ENCODE measurements around the gene PRKG1. TPM values are rescaled to one million over a fixed set of nuclear protein-coding genes. Genes with fewer than 3 reads are reported as not detected.

The PRKG1 gene
- total and polyA plus RNA-seq, 12 donors, result 3.8 to 48.1 (median 29.9) TPM

GRCh38 chr10:51214207-51215196 is 140.2 kb downstream of the PRKG1 start:
- intact Hi-C loops (cut with DNase I), result no loop called here
- peak; percentile 38 to 73 (median 62) for ATAC-seq
- Histone ChIP-seq H3K4me1 (peaks cover 0 to 30% (median 16%) of the 10 kb centered on the region in 9 donors), H3K27ac (peak overlapping the region in 8 of 10 donors; percentile 15 to 63 (median 44)), H3K9me3 (no peaks in the 10 kb centered on the region), H3K36me3 (no peaks in the 10 kb centered on the region), H3K27me3 (no peaks in the 10 kb centered on the region), H3K4me3 (no peak overlapping the region)
- no peak for DNase-seq
- no peak for TF ChIP-seq CTCF (IDR thresholded peaks at IDR 0.05)
- WGBS, 2 donors, result 50 to 59% methylated on average over 11 of the region's 11 CpGs

GRCh38 chr10:51215951-51216834 is 141.9 kb downstream of the PRKG1 start:
- Histone ChIP-seq H3K4me3 (no peak overlapping the region), H3K27me3 (no peaks in the 10 kb centered on the region), H3K36me3 (no peaks in the 10 kb centered on the region), H3K4me1 (peaks cover 0 to 26% (median 13%) of the 10 kb centered on the region in 9 donors), H3K27ac (peak overlapping the region in 2 of 10 donors; percentile 52), H3K9me3 (peaks cover 0 to 9% (median 0%) of the 10 kb centered on the region in 11 donors)
- DNase-seq (no peak), ATAC-seq (no peak)
- 77% methylated on average over 3 of the region's 3 CpGs for WGBS, 2 donors
- TF ChIP-seq CTCF (IDR thresholded peaks at IDR 0.05), result no peak
- intact Hi-C loops (cut with DNase I), result no loop called here

- Histone ChIP-seq H3K27me3 (no peaks in the 10 kb centered on the region), H3K9me3 (peaks cover 0 to 9% (median 0%) of the 10 kb centered on the region in 11 donors), H3K4me3 (no peak overlapping the region), H3K27ac (no peak overlapping the region), H3K4me1 (peaks cover 0 to 26% (median 13%) of the 10 kb centered on the region in 9 donors), H3K36me3 (no peaks in the 10 kb centered on the region)
- WGBS, 2 donors, result 69 to 75% methylated on average over 1 of the region's 1 CpG
- TF ChIP-seq CTCF (IDR thresholded peaks at IDR 0.05), result no peak
- ATAC-seq (no peak), DNase-seq (no peak)
- intact Hi-C loops (cut with DNase I), result no loop called here
Observed at GRCh38 chr10:51217505-51217904, 143.2 kb downstream of the PRKG1 start.

- DNase-seq (no peak), ATAC-seq (peak in 2 of 8 donors; percentile 16 to 50)
- 73 to 77% methylated on average over 5 of the region's 5 CpGs for WGBS, 2 donors
- Histone ChIP-seq H3K9me3 (peaks cover 0 to 7% (median 0%) of the 10 kb centered on the region in 11 donors), H3K4me3 (peak overlapping the region in 1 of 10 donors; percentile 14), H3K36me3 (no peaks in the 10 kb centered on the region), H3K4me1 (peaks cover 0 to 40% (median 18%) of the 10 kb centered on the region in 9 donors), H3K27ac (peak overlapping the region in 1 of 10 donors; percentile 9), H3K27me3 (no peaks in the 10 kb centered on the region)
- TF ChIP-seq CTCF (IDR thresholded peaks at IDR 0.05), result no peak
- intact Hi-C loops (cut with DNase I), result no loop called here
Observed at GRCh38 chr10:51224671-51225161, 150.4 kb downstream of the PRKG1 start.
